Mucosa of stomach (tissue), 1 donor: ENCODE measurements around the gene USP38.
"Not testable (repeated sequence)": the region's sequence is repeated elsewhere in the genome, so short reads cannot be mapped to it uniquely, and the experiment has no call there.

ENCODE experiments used
- H3K27me3 ChIP-seq: one replicate; pipeline ENCODE4 v1.7.0; 2013; ENCODE audit warnings: mild to moderate bottlenecking, low read length; ENCODE audit not compliant: control insufficient read depth, insufficient read depth
- H3K36me3 ChIP-seq: one replicate; pipeline ENCODE4 v1.7.0; 2013; ENCODE audit warnings: low read length; ENCODE audit not compliant: control insufficient read depth, insufficient read depth
- H3K4me1 ChIP-seq: one replicate; pipeline ENCODE4 v1.7.0; 2013; ENCODE audit warnings: mild to moderate bottlenecking, low read length; ENCODE audit not compliant: control insufficient read depth, insufficient read depth
- H3K4me3 ChIP-seq: one replicate; pipeline ENCODE4 v1.7.0; 2013; ENCODE audit warnings: low read length
- H3K9ac ChIP-seq: one replicate; pipeline ENCODE4 v1.7.0; 2013; ENCODE audit warnings: mild to moderate bottlenecking, low read length, moderate library complexity
- H3K9me3 ChIP-seq: one replicate; pipeline ENCODE4 v1.7.0; 2013; ENCODE audit warnings: mild to moderate bottlenecking, low read length, moderate library complexity; ENCODE audit not compliant: control insufficient read depth
- donor health status: Pancreatic carcinoma.

The USP38 gene

GRCh38 chr4:143251779-143252178, 67.1 kb downstream of the USP38 start:
- H3K27me3 ChIP-seq = no peaks in the 10 kb centered on the region
- no peaks in the 10 kb centered on the region for H3K4me1 ChIP-seq

GRCh38 chr4:143252478-143252877, 67.8 kb downstream of the USP38 start:
- H3K9me3 ChIP-seq = no peaks in the 10 kb centered on the region
- no peaks in the 10 kb centered on the region for H3K27me3 ChIP-seq
- no peaks in the 10 kb centered on the region for H3K36me3 ChIP-seq
- H3K4me1 ChIP-seq = no peaks in the 10 kb centered on the region
- H3K4me3 ChIP-seq = no peak overlapping the region
- no peak overlapping the region for H3K9ac ChIP-seq

More at GRCh38 chr4:143251779-143252178, 67.1 kb downstream of the USP38 start:
- Histone ChIP-seq H3K9me3 (no peaks in the 10 kb centered on the region), H3K9ac (no peak overlapping the region), H3K36me3 (no peaks in the 10 kb centered on the region), H3K4me3 (no peak overlapping the region)

- no peak overlapping the region for H3K4me3 ChIP-seq
- H3K9ac ChIP-seq = no peak overlapping the region
- H3K9me3 ChIP-seq = no peaks in the 10 kb centered on the region
- no peaks in the 10 kb centered on the region for H3K27me3 ChIP-seq
- no peaks in the 10 kb centered on the region for H3K4me1 ChIP-seq
- no peaks in the 10 kb centered on the region for H3K36me3 ChIP-seq
Measured at GRCh38 chr4:143253166-143253565, 68.4 kb downstream of the USP38 start.

- Histone ChIP-seq H3K27me3 (no peaks in the 10 kb centered on the region), H3K4me3 (no peak overlapping the region), H3K4me1 (no peaks in the 10 kb centered on the region), H3K36me3 (no peaks in the 10 kb centered on the region), H3K9ac (no peak overlapping the region), H3K9me3 (no peaks in the 10 kb centered on the region)
Measured at GRCh38 chr4:143254491-143255226, 69.9 kb downstream of the USP38 start.

- H3K9ac ChIP-seq = no peak overlapping the region
- no peaks in the 10 kb centered on the region for H3K9me3 ChIP-seq
- no peaks in the 10 kb centered on the region for H3K27me3 ChIP-seq
- no peak overlapping the region for H3K4me3 ChIP-seq
- H3K4me1 ChIP-seq = no peaks in the 10 kb centered on the region
- no peaks in the 10 kb centered on the region for H3K36me3 ChIP-seq
Measured at GRCh38 chr4:143256456-143256855, 71.7 kb downstream of the USP38 start.

- Histone ChIP-seq H3K4me3 (no peak overlapping the region), H3K9ac (no peak overlapping the region), H3K36me3 (no peaks in the 10 kb centered on the region), H3K4me1 (no peaks in the 10 kb centered on the region), H3K27me3 (no peaks in the 10 kb centered on the region), H3K9me3 (no peaks in the 10 kb centered on the region)
Measured at GRCh38 chr4:143257356-143257755, 72.6 kb downstream of the USP38 start.

- no peak overlapping the region for H3K9ac ChIP-seq
- H3K36me3 ChIP-seq = no peaks in the 10 kb centered on the region
Measured at GRCh38 chr4:143260750-143261149, 76.0 kb downstream of the USP38 start.

GRCh38 chr4:143262838-143263237, 78.1 kb downstream of the USP38 start:
- Histone ChIP-seq H3K4me3 (no peak overlapping the region), H3K9ac (no peak overlapping the region), H3K36me3 (no peaks in the 10 kb centered on the region), H3K4me1 (no peaks in the 10 kb centered on the region), H3K27me3 (no peaks in the 10 kb centered on the region), H3K9me3 (no peaks in the 10 kb centered on the region)

More at GRCh38 chr4:143260750-143261149, 76.0 kb downstream of the USP38 start:
- no peak overlapping the region for H3K4me3 ChIP-seq
- H3K9me3 ChIP-seq = no peaks in the 10 kb centered on the region
- H3K27me3 ChIP-seq = no peaks in the 10 kb centered on the region
- no peaks in the 10 kb centered on the region for H3K4me1 ChIP-seq

- H3K4me1 ChIP-seq, H3K36me3 ChIP-seq, H3K4me3 ChIP-seq, H3K9ac ChIP-seq, H3K9me3 ChIP-seq, H3K27me3 ChIP-seq: not testable (repeated sequence)
Measured at GRCh38 chr4:143267690-143268089, 83.0 kb downstream of the USP38 start.

- Histone ChIP-seq H3K4me1 (no peaks in the 10 kb centered on the region), H3K9ac (no peak overlapping the region), H3K36me3 (no peaks in the 10 kb centered on the region), H3K9me3 (no peaks in the 10 kb centered on the region), H3K4me3 (no peak overlapping the region), H3K27me3 (no peaks in the 10 kb centered on the region)
Measured at GRCh38 chr4:143270256-143270838, 85.6 kb downstream of the USP38 start.
